HCT116 (cell line): ENCODE results near the gene PRR36.

Experiments used
- CTCF ChIP-seq, 3 experiments: fragments of 200-600 bp in 1 of 3; sonication (generic) in 1 of 3; IDR thresholded peaks in 2 of 3; conservative IDR thresholded peaks in 1 of 3; 2 replicates each; pipeline ENCODE4 v1.5.1; 2012 to 2017; ENCODE audit warnings: low read depth in 2 of 3, low read length in 2 of 3, antibody characterized with exemption in 1 of 3, borderline replicate concordance in 1 of 3, control low read depth in 1 of 3, mild to moderate bottlenecking in 1 of 3, mixed read lengths in 1 of 3, mixed run types in 1 of 3, moderate library complexity in 1 of 3; ENCODE audit not compliant: insufficient read depth in 1 of 3
- EGR1 ChIP-seq: IDR thresholded peaks from 2 replicates; pipeline ENCODE4 v1.6.1; 2012; ENCODE audit warnings: low read depth
- EZH2phosphoT487 ChIP-seq: fragments of 200-600 bp; IDR thresholded peaks from 2 replicates; pipeline ENCODE4 v1.6.1; 2018; ENCODE audit warnings: antibody characterized with exemption, borderline replicate concordance
- JUND ChIP-seq: IDR thresholded peaks from 2 replicates; pipeline ENCODE4 v1.6.1; 2012

- TF ChIP-seq CTCF (IDR thresholded peaks at IDR 0.05 in 2 of 3, conservative IDR thresholded peaks at IDR 0.05 in 1 of 3; ENCODE audit: borderline replicate concordance in 1 of 3, insufficient read depth in 1 of 3, low read depth in 2 of 3, low read length in 2 of 3) (no peak), EZH2phosphoT487 (no peak), EGR1 (no peak), JUND (no peak)
These were observed 21.4 kb upstream of the PRR36 start for GRCh38 chr19:7895565-7895964.
